ENCODE results near the gene SKIDA1. TPM values are rescaled to one million over a fixed set of nuclear protein-coding genes. Genes with fewer than 3 reads are reported as not detected.

SKIDA1 gene
- total and polyA plus RNA-seq, 2 experiments from 2014 or later: 1.5 to 3.5 TPM

DNA sequence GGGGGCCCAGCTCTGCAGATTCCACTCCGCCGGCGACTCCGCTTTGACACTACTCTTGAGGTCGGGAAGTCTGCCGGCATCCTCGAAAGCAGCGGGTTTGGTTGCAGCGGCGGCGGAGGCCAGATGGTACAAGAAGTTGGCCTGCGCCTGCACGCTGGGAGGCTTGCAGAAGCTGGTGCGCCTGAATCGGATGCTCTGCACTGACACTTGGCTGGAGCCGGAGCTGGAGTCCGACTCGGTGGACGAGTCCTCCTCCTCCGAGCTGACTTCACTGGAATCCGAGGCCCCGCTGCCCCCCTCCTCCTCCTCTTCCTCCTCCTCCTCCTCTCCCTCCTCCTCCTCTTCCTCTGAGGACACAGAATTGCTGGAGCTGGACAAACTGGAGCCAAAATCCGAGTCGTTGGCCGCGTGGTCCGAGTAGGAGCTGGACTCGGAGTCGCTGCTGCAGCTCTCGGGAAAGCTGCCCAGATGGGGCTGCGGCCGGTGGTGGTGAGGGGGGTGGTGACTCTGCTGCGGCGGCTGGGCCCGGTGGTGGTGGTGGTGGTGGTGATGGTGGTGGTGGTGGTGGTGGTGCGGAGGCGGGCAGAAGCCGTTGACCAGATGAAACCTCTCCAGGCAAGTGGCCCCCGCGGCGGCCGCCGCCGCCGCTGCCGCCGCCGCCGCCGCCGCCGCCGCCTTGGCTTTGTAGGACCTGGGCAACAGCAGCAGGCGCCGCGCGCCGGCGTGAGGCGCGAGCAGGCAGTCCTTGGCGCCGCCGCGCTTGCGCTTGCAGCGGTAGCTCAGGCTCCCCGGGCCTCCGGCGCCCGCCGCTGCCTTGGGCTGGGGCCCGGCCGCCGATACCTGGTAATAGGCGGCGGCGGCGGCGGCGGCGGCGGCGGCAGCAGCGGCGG is 9.0 kb downstream of the SKIDA1 start:
- DNase-seq (ENCODE audit: low spot score) (peak; percentile 83), ATAC-seq (peak; percentile 29)
- H4K20me1 ChIP-seq (replicated peaks; ENCODE audit: insufficient read depth): no peaks in the 10 kb centered on the region; the same call in 1 of the 2 replicates
- H3K27ac ChIP-seq (ENCODE audit: low read depth): no peak overlapping the region
- H3K4me2 ChIP-seq: peak overlapping the region; percentile 85
- Mint-ChIP-seq H3K4me1 (peaks cover 80% of the 10 kb centered on the region), H3K9me3 (no peaks in the 10 kb centered on the region; the same call in 2 of the 3 replicates), H3K27me3 (ENCODE audit: insufficient read depth, low read depth, poor library complexity) (peaks cover 47% of the 10 kb centered on the region), H3K36me3 (ENCODE audit: low read depth) (no peaks in the 10 kb centered on the region), H3K4me3 (peak overlapping the region; percentile 89), H3K27ac (no peak overlapping the region)
- H3K79me2 ChIP-seq (replicated peaks; ENCODE audit: insufficient read depth): peaks cover 5% of the 10 kb centered on the region; the same call in 1 of the 2 replicates
- H3K27me3 ChIP-seq (ENCODE audit: insufficient read depth): peaks cover 67% of the 10 kb centered on the region
- peaks cover 19% of the 10 kb centered on the region for H3F3A ChIP-seq (replicated peaks; ENCODE audit: low read depth)
- H3K4me1 ChIP-seq (ENCODE audit: insufficient read depth): peaks cover 77% of the 10 kb centered on the region
- TF ChIP-seq JUNB (IDR thresholded peaks at IDR 0.05; ENCODE audit: unreplicated experiment) (no peak), EZH2 (IDR thresholded peaks at IDR 0.05; ENCODE audit: low read depth, unreplicated experiment) (peak; percentile 29)
- H3K36me3 ChIP-seq (ENCODE audit: insufficient read depth): no peaks in the 10 kb centered on the region
- H3K9me2 ChIP-seq (ENCODE audit: insufficient read depth): no peaks in the 10 kb centered on the region
- no peak overlapping the region for H2AFZ ChIP-seq
- H3K4me3 ChIP-seq: peak overlapping the region; percentile 63

DNA sequence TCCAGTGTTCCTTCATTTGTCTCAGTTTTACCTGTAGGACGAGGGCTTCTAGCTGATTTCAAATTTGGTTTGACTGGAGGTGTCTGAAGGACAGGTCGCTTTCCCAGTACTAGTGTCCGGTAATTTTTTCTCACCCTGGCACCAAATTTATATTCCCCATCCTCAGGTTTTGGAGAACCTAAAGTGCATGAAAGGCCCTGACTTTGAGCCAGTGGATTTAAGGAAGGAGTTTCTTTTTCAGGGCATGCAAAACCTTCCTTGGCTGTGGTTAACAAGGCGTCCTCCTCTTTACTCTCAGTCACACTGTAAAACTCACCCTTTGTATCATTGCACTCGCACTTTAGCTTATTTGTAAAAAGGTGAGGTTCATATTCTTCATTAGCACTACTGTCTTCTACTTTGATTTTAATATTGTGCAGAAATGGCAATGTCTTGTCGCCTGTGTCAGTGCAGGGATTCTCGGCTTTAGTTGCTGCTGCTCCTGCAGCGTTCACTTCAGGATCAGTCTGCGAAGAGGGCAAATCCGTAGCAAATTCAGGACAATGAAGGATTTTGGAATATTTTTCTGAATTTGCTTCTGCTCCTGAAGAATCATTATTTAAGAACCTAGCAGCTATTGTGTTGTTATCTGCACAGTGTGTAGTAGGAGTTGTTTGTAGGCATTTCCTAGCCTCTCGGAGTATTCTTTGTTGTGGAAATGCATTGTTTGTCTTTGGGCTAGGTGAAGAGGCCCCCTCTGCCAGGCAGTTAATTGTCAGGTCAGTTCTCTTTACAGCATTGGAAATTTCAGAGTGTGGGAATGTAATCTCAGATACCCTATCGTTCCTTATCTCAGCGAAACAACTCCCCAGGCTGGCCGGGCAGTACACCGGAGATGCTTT is 9.9 kb downstream of the SKIDA1 start:
- Mint-ChIP-seq H3K4me3 (peak overlapping the region; percentile 84), H3K27me3 (ENCODE audit: insufficient read depth, low read depth, poor library complexity) (peaks cover 41% of the 10 kb centered on the region), H3K9me3 (no peaks in the 10 kb centered on the region; the same call in 2 of the 3 replicates), H3K4me1 (peaks cover 79% of the 10 kb centered on the region), H3K36me3 (ENCODE audit: low read depth) (no peaks in the 10 kb centered on the region), H3K27ac (no peak overlapping the region)
- Histone ChIP-seq H2AFZ (no peak overlapping the region), H3K4me1 (ENCODE audit: insufficient read depth) (peaks cover 76% of the 10 kb centered on the region), H3K9me2 (ENCODE audit: insufficient read depth) (no peaks in the 10 kb centered on the region), H3K4me2 (peak overlapping the region; percentile 85), H3K27me3 (ENCODE audit: insufficient read depth) (peaks cover 60% of the 10 kb centered on the region), H3F3A (replicated peaks; ENCODE audit: low read depth) (peaks cover 19% of the 10 kb centered on the region), H3K36me3 (ENCODE audit: insufficient read depth) (no peaks in the 10 kb centered on the region), H3K4me3 (peak overlapping the region; percentile 60), H3K27ac (ENCODE audit: low read depth) (no peak overlapping the region), H3K79me2 (replicated peaks; ENCODE audit: insufficient read depth) (peaks cover 5% of the 10 kb centered on the region; the same call in 1 of the 2 replicates), H4K20me1 (replicated peaks; ENCODE audit: insufficient read depth) (no peaks in the 10 kb centered on the region; the same call in 1 of the 2 replicates)
- ATAC-seq (peak; percentile 39), DNase-seq (ENCODE audit: low spot score) (no peak)
- TF ChIP-seq STAT1 (IDR thresholded peaks at IDR 0.05; ENCODE audit: unreplicated experiment): no peak
- TF ChIP-seq ZNF114 (CRISPR knock-in tag; IDR thresholded peaks at IDR 0.05): no peak
- TF ChIP-seq JUNB (IDR thresholded peaks at IDR 0.05; ENCODE audit: unreplicated experiment): no peak
- TF ChIP-seq ZNF331 (CRISPR knock-in tag; IDR thresholded peaks at IDR 0.05; ENCODE audit: low read depth): no peak
- TF ChIP-seq EZH2phosphoT487 (IDR thresholded peaks at IDR 0.05; ENCODE audit: unreplicated experiment): no peak
- TF ChIP-seq NANOG (IDR thresholded peaks at IDR 0.05; ENCODE audit: borderline replicate concordance): peak; percentile 51; the same call in 1 of the 2 replicates
- TF ChIP-seq EZH2 (IDR thresholded peaks at IDR 0.05; ENCODE audit: low read depth, unreplicated experiment): peak; percentile 24
- TF ChIP-seq, protein P1, sequence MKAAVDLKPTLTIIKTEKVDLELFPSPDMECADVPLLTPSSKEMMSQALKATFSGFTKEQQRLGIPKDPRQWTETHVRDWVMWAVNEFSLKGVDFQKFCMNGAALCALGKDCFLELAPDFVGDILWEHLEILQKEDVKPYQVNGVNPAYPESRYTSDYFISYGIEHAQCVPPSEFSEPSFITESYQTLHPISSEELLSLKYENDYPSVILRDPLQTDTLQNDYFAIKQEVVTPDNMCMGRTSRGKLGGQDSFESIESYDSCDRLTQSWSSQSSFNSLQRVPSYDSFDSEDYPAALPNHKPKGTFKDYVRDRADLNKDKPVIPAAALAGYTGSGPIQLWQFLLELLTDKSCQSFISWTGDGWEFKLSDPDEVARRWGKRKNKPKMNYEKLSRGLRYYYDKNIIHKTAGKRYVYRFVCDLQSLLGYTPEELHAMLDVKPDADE (IDR thresholded peaks at IDR 0.05): peak; percentile 27; the same call in 1 of the 2 replicates
- peak; percentile 27; the same call in 1 of the 2 replicates for TF ChIP-seq POLR2AphosphoS5 (IDR thresholded peaks at IDR 0.05; ENCODE audit: low read depth)
- TF ChIP-seq, protein P2, sequence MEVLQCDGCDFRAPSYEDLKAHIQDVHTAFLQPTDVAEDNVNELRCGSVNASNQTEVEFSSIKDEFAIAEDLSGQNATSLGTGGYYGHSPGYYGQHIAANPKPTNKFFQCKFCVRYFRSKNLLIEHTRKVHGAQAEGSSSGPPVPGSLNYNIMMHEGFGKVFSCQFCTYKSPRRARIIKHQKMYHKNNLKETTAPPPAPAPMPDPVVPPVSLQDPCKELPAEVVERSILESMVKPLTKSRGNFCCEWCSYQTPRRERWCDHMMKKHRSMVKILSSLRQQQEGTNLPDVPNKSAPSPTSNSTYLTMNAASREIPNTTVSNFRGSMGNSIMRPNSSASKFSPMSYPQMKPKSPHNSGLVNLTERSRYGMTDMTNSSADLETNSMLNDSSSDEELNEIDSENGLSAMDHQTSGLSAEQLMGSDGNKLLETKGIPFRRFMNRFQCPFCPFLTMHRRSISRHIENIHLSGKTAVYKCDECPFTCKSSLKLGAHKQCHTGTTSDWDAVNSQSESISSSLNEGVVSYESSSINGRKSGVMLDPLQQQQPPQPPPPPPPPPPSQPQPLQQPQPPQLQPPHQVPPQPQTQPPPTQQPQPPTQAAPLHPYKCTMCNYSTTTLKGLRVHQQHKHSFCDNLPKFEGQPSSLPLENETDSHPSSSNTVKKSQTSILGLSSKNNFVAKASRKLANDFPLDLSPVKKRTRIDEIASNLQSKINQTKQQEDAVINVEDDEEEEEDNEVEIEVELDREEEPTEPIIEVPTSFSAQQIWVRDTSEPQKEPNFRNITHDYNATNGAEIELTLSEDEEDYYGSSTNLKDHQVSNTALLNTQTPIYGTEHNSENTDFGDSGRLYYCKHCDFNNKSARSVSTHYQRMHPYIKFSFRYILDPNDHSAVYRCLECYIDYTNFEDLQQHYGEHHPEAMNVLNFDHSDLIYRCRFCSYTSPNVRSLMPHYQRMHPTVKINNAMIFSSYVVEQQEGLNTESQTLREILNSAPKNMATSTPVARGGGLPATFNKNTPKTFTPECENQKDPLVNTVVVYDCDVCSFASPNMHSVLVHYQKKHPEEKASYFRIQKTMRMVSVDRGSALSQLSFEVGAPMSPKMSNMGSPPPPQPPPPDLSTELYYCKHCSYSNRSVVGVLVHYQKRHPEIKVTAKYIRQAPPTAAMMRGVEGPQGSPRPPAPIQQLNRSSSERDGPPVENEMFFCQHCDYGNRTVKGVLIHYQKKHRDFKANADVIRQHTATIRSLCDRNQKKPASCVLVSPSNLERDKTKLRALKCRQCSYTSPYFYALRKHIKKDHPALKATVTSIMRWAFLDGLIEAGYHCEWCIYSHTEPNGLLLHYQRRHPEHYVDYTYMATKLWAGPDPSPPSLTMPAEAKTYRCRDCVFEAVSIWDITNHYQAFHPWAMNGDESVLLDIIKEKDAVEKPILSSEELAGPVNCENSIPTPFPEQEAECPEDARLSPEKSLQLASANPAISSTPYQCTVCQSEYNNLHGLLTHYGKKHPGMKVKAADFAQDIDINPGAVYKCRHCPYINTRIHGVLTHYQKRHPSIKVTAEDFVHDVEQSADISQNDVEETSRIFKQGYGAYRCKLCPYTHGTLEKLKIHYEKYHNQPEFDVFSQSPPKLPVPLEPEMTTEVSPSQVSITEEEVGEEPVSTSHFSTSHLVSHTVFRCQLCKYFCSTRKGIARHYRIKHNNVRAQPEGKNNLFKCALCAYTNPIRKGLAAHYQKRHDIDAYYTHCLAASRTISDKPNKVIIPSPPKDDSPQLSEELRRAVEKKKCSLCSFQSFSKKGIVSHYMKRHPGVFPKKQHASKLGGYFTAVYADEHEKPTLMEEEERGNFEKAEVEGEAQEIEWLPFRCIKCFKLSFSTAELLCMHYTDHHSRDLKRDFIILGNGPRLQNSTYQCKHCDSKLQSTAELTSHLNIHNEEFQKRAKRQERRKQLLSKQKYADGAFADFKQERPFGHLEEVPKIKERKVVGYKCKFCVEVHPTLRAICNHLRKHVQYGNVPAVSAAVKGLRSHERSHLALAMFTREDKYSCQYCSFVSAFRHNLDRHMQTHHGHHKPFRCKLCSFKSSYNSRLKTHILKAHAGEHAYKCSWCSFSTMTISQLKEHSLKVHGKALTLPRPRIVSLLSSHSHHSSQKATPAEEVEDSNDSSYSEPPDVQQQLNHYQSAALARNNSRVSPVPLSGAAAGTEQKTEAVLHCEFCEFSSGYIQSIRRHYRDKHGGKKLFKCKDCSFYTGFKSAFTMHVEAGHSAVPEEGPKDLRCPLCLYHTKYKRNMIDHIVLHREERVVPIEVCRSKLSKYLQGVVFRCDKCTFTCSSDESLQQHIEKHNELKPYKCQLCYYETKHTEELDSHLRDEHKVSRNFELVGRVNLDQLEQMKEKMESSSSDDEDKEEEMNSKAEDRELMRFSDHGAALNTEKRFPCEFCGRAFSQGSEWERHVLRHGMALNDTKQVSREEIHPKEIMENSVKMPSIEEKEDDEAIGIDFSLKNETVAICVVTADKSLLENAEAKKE (CRISPR knock-in tag; IDR thresholded peaks at IDR 0.05): no peak
